Astrocyte (in vitro differentiated cells and primary cell): Measurements from ENCODE around the gene PROM1. TPM values are rescaled to one million over a fixed set of nuclear protein-coding genes. Genes with fewer than 3 reads are reported as not detected.

Source experiments
- DNase-seq: peaks from one replicate; pipeline ENCODE4 v3.0.0-alpha.2; 2010; ENCODE audit warnings: low read depth
- FAIRE-seq: peaks from 2 replicates; lab custom pipeline; 2011; peaks lifted over from hg19 to GRCh38; lab: Jason Lieb, UNC
- H2AFZ ChIP-seq: 2 replicates; pipeline ENCODE4 v1.6.0; 2012; ENCODE audit warnings: low read depth, low read length, inconsistent platforms
- H3K27ac ChIP-seq: 2 replicates; pipeline ENCODE4 v1.5.1; 2011; ENCODE audit warnings: low read depth, low read length, inconsistent platforms
- H3K27me3 ChIP-seq: 2 replicates; pipeline ENCODE4 v1.6.0; 2011; ENCODE audit warnings: low read length, inconsistent platforms; ENCODE audit not compliant: insufficient read depth
- H3K36me3 ChIP-seq: 2 replicates; pipeline ENCODE4 v1.5.1; 2011; ENCODE audit warnings: low read length, inconsistent platforms; ENCODE audit not compliant: insufficient read depth
- H3K4me1 ChIP-seq: 2 replicates; pipeline ENCODE4 v1.5.1; 2011; ENCODE audit warnings: low read length, inconsistent platforms; ENCODE audit not compliant: insufficient read depth
- H3K4me2 ChIP-seq: 2 replicates; pipeline ENCODE4 v1.6.0; 2012; ENCODE audit warnings: low read length, inconsistent platforms
- H3K4me3 ChIP-seq: 2 replicates; pipeline ENCODE4 v1.5.1; 2011; ENCODE audit warnings: low read depth, mild to moderate bottlenecking, low read length, inconsistent platforms; ENCODE audit not compliant: insufficient read depth
- H3K79me2 ChIP-seq: 2 replicates; pipeline ENCODE4 v1.6.0; 2012; ENCODE audit warnings: mild to moderate bottlenecking, low read length, inconsistent platforms; ENCODE audit not compliant: insufficient read depth
- H3K9ac ChIP-seq: 2 replicates; pipeline ENCODE4 v1.6.0; 2012; ENCODE audit warnings: mild to moderate bottlenecking, low read length, inconsistent platforms
- H3K9me3 ChIP-seq: 2 replicates; pipeline ENCODE4 v1.5.1; 2012; ENCODE audit warnings: low read depth, mild to moderate bottlenecking, low read length, inconsistent platforms; ENCODE audit not compliant: insufficient read depth
- H4K20me1 ChIP-seq: 2 replicates; pipeline ENCODE4 v1.6.0; 2012; ENCODE audit warnings: low read length, inconsistent platforms; ENCODE audit not compliant: insufficient read depth
- H3K27ac Mint-ChIP-seq: one replicate; pipeline ENCODE4 v1.8.0; 2021; ENCODE audit warnings: mild to moderate bottlenecking, mixed read lengths; ENCODE audit not compliant: unreplicated experiment
- H3K27me3 Mint-ChIP-seq: one replicate; pipeline ENCODE4 v1.8.0; 2021; ENCODE audit warnings: low read depth, mixed read lengths; ENCODE audit not compliant: unreplicated experiment
- H3K36me3 Mint-ChIP-seq: one replicate; pipeline ENCODE4 v1.8.0; 2021; ENCODE audit warnings: low read depth, mixed read lengths; ENCODE audit not compliant: unreplicated experiment
- H3K4me1 Mint-ChIP-seq: one replicate; pipeline ENCODE4 v1.8.0; 2021; ENCODE audit warnings: low read depth, mixed read lengths; ENCODE audit not compliant: unreplicated experiment
- H3K4me3 Mint-ChIP-seq: one replicate; pipeline ENCODE4 v1.8.0; 2021; ENCODE audit warnings: mild to moderate bottlenecking, moderate library complexity, mixed read lengths; ENCODE audit not compliant: unreplicated experiment
- H3K9me3 Mint-ChIP-seq: one replicate; pipeline ENCODE4 v1.8.0; 2021; ENCODE audit warnings: mild to moderate bottlenecking, mixed read lengths; ENCODE audit not compliant: unreplicated experiment
- CTCF ChIP-seq: IDR thresholded peaks from 2 replicates; pipeline ENCODE4 v1.5.1; 2011; ENCODE audit warnings: low read depth, mild to moderate bottlenecking, inconsistent platforms, low read length, moderate library complexity; ENCODE audit not compliant: insufficient read depth
- EZH2 ChIP-seq: IDR thresholded peaks from 2 replicates; pipeline ENCODE4 v1.6.1; 2012; ENCODE audit warnings: mild to moderate bottlenecking, low read length, inconsistent platforms; ENCODE audit not compliant: insufficient read depth
- total RNA-seq: library from RNA; stranded (reverse); gene quantifications from 2 replicates; pipeline ENCODE4 v1.2.1, GENCODE V29; 2021

The PROM1 gene
- total RNA-seq, 1 donor from 2014 or later = 34.5 TPM

DNA sequence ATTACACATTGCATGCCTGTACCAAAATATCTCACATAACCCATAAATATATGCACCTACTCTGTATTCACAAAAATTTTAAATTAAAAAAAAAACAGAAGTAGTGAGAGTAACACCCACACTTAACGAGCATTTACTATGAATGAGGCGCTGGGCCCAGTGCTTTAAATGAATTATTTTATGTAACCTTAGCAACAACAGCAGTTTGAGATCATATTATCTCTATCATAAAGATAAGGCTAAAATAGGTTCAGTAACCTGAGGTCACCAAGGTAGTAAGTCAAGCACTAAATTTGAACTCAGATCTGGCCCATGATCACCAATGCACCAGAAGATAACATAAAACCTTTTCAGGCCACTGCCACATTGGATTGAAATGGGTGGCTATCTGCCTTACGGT is 5.3 kb upstream of the PROM1 start:
- DNase-seq (no peak), FAIRE-seq (no peak)
- no peak overlapping the region for H3K4me3 Mint-ChIP-seq
- no peak overlapping the region for H3K27ac ChIP-seq
- no peak overlapping the region for H3K27ac Mint-ChIP-seq
- peaks cover 19% of the 10 kb centered on the region for H3K27me3 Mint-ChIP-seq
- H3K4me1 Mint-ChIP-seq = peaks cover 23% of the 10 kb centered on the region
- TF ChIP-seq CTCF = no peak
- TF ChIP-seq EZH2 = no peak
- H2AFZ ChIP-seq = no peak overlapping the region
- peaks cover 35% of the 10 kb centered on the region for H3K27me3 ChIP-seq
- no peaks in the 10 kb centered on the region for H4K20me1 ChIP-seq
- no peaks in the 10 kb centered on the region for H3K9me3 Mint-ChIP-seq
- no peak overlapping the region for H3K9ac ChIP-seq
- H3K4me3 ChIP-seq = no peak overlapping the region
- no peaks in the 10 kb centered on the region for H3K4me1 ChIP-seq
- no peaks in the 10 kb centered on the region for H3K36me3 ChIP-seq
- no peaks in the 10 kb centered on the region for H3K79me2 ChIP-seq
- no peak overlapping the region for H3K4me2 ChIP-seq
- H3K9me3 ChIP-seq = no peaks in the 10 kb centered on the region
- no peaks in the 10 kb centered on the region for H3K36me3 Mint-ChIP-seq

DNA sequence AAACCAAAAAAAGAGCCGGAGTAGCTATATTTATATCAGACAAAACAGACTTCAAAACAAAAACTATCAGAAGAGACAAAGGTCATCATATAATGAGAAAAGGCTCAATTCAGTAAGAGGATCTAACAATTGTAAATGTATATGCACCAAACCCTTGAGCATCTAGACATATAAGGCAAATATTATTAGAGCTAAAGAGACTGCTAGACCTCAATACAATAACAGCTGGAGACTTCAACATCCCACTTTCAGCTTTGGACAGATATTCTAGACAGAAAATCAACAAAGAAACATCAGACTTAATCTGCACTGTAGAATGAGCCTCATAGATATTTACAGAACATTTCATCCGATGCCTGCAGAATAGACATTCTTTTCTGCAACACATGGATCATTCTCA is 4.8 kb upstream of the PROM1 start:
- DNase-seq (no peak), FAIRE-seq (no peak)
- Histone ChIP-seq H3K79me2 (no peaks in the 10 kb centered on the region), H3K4me1 (no peaks in the 10 kb centered on the region), H3K27me3 (peaks cover 39% of the 10 kb centered on the region), H3K27ac (no peak overlapping the region), H2AFZ (no peak overlapping the region), H3K4me2 (no peak overlapping the region), H3K9ac (no peak overlapping the region), H4K20me1 (no peaks in the 10 kb centered on the region), H3K4me3 (no peak overlapping the region), H3K36me3 (no peaks in the 10 kb centered on the region), H3K9me3 (no peaks in the 10 kb centered on the region)
- no peaks in the 10 kb centered on the region for H3K9me3 Mint-ChIP-seq
- no peak overlapping the region for H3K27ac Mint-ChIP-seq
- H3K36me3 Mint-ChIP-seq = no peaks in the 10 kb centered on the region
- no peak overlapping the region for H3K4me3 Mint-ChIP-seq
- peaks cover 23% of the 10 kb centered on the region for H3K27me3 Mint-ChIP-seq
- TF ChIP-seq CTCF = no peak
- TF ChIP-seq EZH2 = no peak
- peaks cover 23% of the 10 kb centered on the region for H3K4me1 Mint-ChIP-seq

DNA sequence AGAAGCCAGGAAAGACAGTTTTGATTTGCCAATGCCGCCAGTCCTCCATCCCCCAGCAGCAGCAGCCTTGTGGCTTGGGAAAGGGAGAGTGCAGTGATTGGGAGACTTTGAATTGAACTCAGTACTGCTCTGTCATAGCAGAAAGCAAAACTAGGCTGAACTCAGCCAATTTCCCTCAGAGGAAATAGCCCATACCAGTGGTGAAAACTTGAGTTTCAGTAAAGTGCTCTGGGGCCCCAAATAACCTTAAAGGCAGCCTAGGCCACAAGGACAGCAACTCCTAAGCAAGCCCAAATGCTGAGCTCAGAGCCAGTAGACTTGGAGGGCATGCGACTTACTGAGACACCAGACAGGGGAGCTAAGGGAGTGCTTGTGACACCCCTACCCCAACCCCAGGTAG is 2.0 kb upstream of the PROM1 start:
- DNase-seq (no peak), FAIRE-seq (no peak)
- H3K36me3 Mint-ChIP-seq = no peaks in the 10 kb centered on the region
- Histone ChIP-seq H3K4me2 (no peak overlapping the region), H3K9ac (no peak overlapping the region), H3K79me2 (no peaks in the 10 kb centered on the region), H3K27ac (no peak overlapping the region), H3K36me3 (no peaks in the 10 kb centered on the region), H2AFZ (no peak overlapping the region), H3K4me1 (peaks cover 11% of the 10 kb centered on the region), H3K27me3 (peaks cover 52% of the 10 kb centered on the region), H3K4me3 (no peak overlapping the region), H3K9me3 (no peaks in the 10 kb centered on the region), H4K20me1 (no peaks in the 10 kb centered on the region)
- H3K4me3 Mint-ChIP-seq = no peak overlapping the region
- H3K9me3 Mint-ChIP-seq = no peaks in the 10 kb centered on the region
- peaks cover 23% of the 10 kb centered on the region for H3K4me1 Mint-ChIP-seq
- TF ChIP-seq CTCF = no peak
- no peak for TF ChIP-seq EZH2
- peaks cover 19% of the 10 kb centered on the region for H3K27me3 Mint-ChIP-seq
- no peak overlapping the region for H3K27ac Mint-ChIP-seq
